K562 (cell line): ENCODE results near the gene FAM78A. TPM values are rescaled to one million over a fixed set of nuclear protein-coding genes. Genes with fewer than 3 reads are reported as not detected.
A peak's percentile ranks its signal among the peaks of the same experiment; 100 is the strongest.

Experiments
- ATAC-seq: fragments of 200-7000 bp; cut with Tn5 transposase; 3 replicates; pipeline ENCODE4 v1.9.1; 2020; ENCODE audit warnings: moderate library complexity
- BruUV-seq: library from RNA; stranded (reverse); fragments of 400-500 nt; replicated peaks from 2 replicates; lab custom pipeline; 2021; lab: Mats Ljungman, UMichigan
- CTCF ChIA-PET: fragments of 300-600 bp; formaldehyde crosslinking; extraction: SDS; loops from one replicate; lab custom pipeline; 2021; ENCODE audit warnings: low intra/inter-chr PET ratio; lab: Yijun Ruan, JAX
- POLR2A ChIA-PET: fragments of 300-600, 350-650 bp; sonication (Branson Sonifier 250); formaldehyde crosslinking; extraction: SDS; loops from one replicate; lab custom pipeline; 2021; ENCODE audit warnings: antibody characterized with exemption, inconsistent platforms; lab: Yijun Ruan, JAX
- DNase-seq, 4 experiments: peaks; one replicate each; pipeline versions ENCODE4 v3.0.0 to v3.0.0-alpha.2; 2011 to 2018; ENCODE audit warnings: low spot score in 3 of 4, mixed read lengths in 3 of 4; ENCODE audit errors: extremely low read depth in 1 of 4
- FAIRE-seq: peaks from 2 replicates; lab custom pipeline; 2011; peaks lifted over from hg19 to GRCh38; lab: Jason Lieb, UNC
- H2AFZ ChIP-seq: 2 replicates; pipeline ENCODE4 v1.6.0; 2011; ENCODE audit warnings: low read depth, low read length, control low read depth, inconsistent platforms
- H3K27ac ChIP-seq: fragments of 200-600 bp; 3 replicates; pipeline ENCODE4 v1.8.0; 2011; ENCODE audit warnings: low read depth, mild to moderate bottlenecking, control low read depth, inconsistent platforms, low read length, moderate library complexity, mixed read lengths; ENCODE audit errors: extremely low read depth
- H3K27me3 ChIP-seq, 2 experiments: fragments of 300-600 bp in 1 of 2; 2 replicates in 1 of 2; 3 replicates in 1 of 2; pipeline versions ENCODE4 v1.6.0 to v1.8.0; 2011; ENCODE audit warnings: inconsistent platforms in 2 of 2, low read length in 2 of 2, mild to moderate bottlenecking in 1 of 2, mixed read lengths in 1 of 2, moderate library complexity in 1 of 2; ENCODE audit not compliant: control insufficient read depth in 2 of 2, insufficient read depth in 2 of 2
- H3K36me3 ChIP-seq: fragments of 300-600 bp; 3 replicates; pipeline ENCODE4 v1.8.0; 2011; ENCODE audit warnings: mild to moderate bottlenecking, low read length, inconsistent platforms; ENCODE audit not compliant: control insufficient read depth, insufficient read depth
- H3K4me1 ChIP-seq, 2 experiments: fragments of 200-600 bp in 1 of 2; replicated peaks in 1 of 2; 2 replicates in 1 of 2; 3 replicates in 1 of 2; pipeline versions ENCODE4 v1.5.1 to v1.8.0; 2011; ENCODE audit warnings: inconsistent platforms in 2 of 2, low read length in 2 of 2, mild to moderate bottlenecking in 1 of 2, mixed read lengths in 1 of 2, moderate library complexity in 1 of 2; ENCODE audit not compliant: control insufficient read depth in 2 of 2, insufficient read depth in 2 of 2
- H3K4me2 ChIP-seq: 2 replicates; pipeline ENCODE4 v1.6.1; 2011; ENCODE audit warnings: low read length, control low read depth, inconsistent platforms, mixed read lengths; ENCODE audit not compliant: insufficient read depth
- H3K4me3 ChIP-seq: fragments of 200-600 bp; sonication (generic), shearing (Covaris generic); 2 replicates; pipeline ENCODE4 v1.5.1; 2016; ENCODE audit warnings: control low read depth, inconsistent platforms
- H3K79me2 ChIP-seq: fragments of 200-600 bp; 3 replicates; pipeline ENCODE4 v1.8.0; 2011; ENCODE audit warnings: low read length, inconsistent platforms; ENCODE audit not compliant: control insufficient read depth, insufficient read depth
- H3K9ac ChIP-seq, 2 experiments: 2 replicates each; pipeline versions ENCODE4 v1.6.0 to v1.6.1; 2011; ENCODE audit warnings: low read depth in 2 of 2, low read length in 2 of 2, control low read depth in 1 of 2, inconsistent platforms in 1 of 2, mild to moderate bottlenecking in 1 of 2, mixed read lengths in 1 of 2; ENCODE audit not compliant: insufficient read depth in 1 of 2
- H3K9me1 ChIP-seq: one replicate; pipeline ENCODE4 v1.6.0; 2011; ENCODE audit warnings: inconsistent platforms, mild to moderate bottlenecking, low read length, moderate library complexity; ENCODE audit not compliant: control insufficient read depth, insufficient read depth
- H3K9me3 ChIP-seq: replicated peaks from 2 replicates; pipeline ENCODE4 v1.5.1; 2011; ENCODE audit warnings: low read depth, low read length, inconsistent platforms; ENCODE audit not compliant: control insufficient read depth, insufficient read depth
- H4K20me1 ChIP-seq: replicated peaks from 2 replicates; pipeline ENCODE4 v1.6.1; 2011; ENCODE audit warnings: low read length, inconsistent platforms, mixed read lengths; ENCODE audit not compliant: control insufficient read depth, insufficient read depth
- BCL6 ChIP-seq: fragments of 250-450 bp; sonication (Bioruptor Pico); IDR thresholded peaks from 2 replicates; pipeline ENCODE4 v1.4.0; 2020
- JUN ChIP-seq, 2 experiments: sonication (generic) in 1 of 2; formaldehyde crosslinking in 1 of 2; IDR thresholded peaks; 2 replicates each; pipeline versions ENCODE4 v1.6.1 to v1.8.0; 2012 to 2022; ENCODE audit warnings: borderline replicate concordance in 2 of 2, mild to moderate bottlenecking in 2 of 2, improper control_type of control experiment in 1 of 2, low read depth in 1 of 2, low read length in 1 of 2, missing genetic modification reagents in 1 of 2
- SMC3 ChIP-seq: conservative IDR thresholded peaks from 2 replicates; pipeline ENCODE4 v1.6.1; 2011; ENCODE audit warnings: low read depth, low read length, improper control_type of control experiment; ENCODE audit not compliant: insufficient read depth
- STAT6 ChIP-seq: sonication (generic); formaldehyde crosslinking; IDR thresholded peaks from 2 replicates; pipeline ENCODE4 v1.8.1; 2023; ENCODE audit warnings: mild to moderate bottlenecking, missing genetic modification reagents
- ZNF239 ChIP-seq: fragments of 250-450 bp; sonication (Bioruptor Pico); IDR thresholded peaks from 2 replicates; pipeline ENCODE4 v1.4.0; 2020; ENCODE audit warnings: mild to moderate bottlenecking
- WGBS: fragments of 100-300 bp; shearing (Covaris generic); methylation state at CpG from one replicate; pipeline ENCODE4 v1.1.6; 2016; ENCODE audit warnings: low coverage, mixed read lengths; ENCODE audit not compliant: insufficient coverage; ENCODE audit errors: missing lambda C conversion rate; 5-methylcytosine and 5-hydroxymethylcytosine counted together
- in situ Hi-C: fragments of 300-500 bp; cut with MboI; formaldehyde crosslinking; loops from 4 replicates; pipeline ENCODE4 v1.15.0; 2018; ENCODE audit warnings: inconsistent platforms, mixed read lengths
- intact Hi-C: fragments of 100-400 bp; cut with micrococcal nuclease; formaldehyde crosslinking; loops from 2 replicates; pipeline ENCODE4 v1.14.2; 2022
- polyA plus RNA-seq, 8 experiments: library from polyadenylated mRNA; depleted of rRNA in 4 of 8; stranded (reverse) in 5 of 8; unstranded in 3 of 8; fragments of >200 nt; fragmentation: Nextera tagmentation in 2 of 8; fragmentation: Illumina TruSeq in 1 of 8; extraction: Ambion mirVana in 2 of 8; extraction: Trizol in 1 of 8; gene quantifications; 2 replicates each; pipeline versions ENCODE4 v1.2.1 to v1.2.3, GENCODE V29; 2011 to 2014; ENCODE audit warnings: inconsistent platforms in 1 of 8, missing spikeins in 1 of 8
- total RNA-seq, 7 experiments: library from RNA; depleted of rRNA in 6 of 7; stranded (reverse); fragments of >200 nt in 6 of 7; fragmentation: Illumina TruSeq in 2 of 7; extraction: Trizol in 2 of 7; gene quantifications; 2 replicates each; pipeline versions ENCODE4 v1.2.1 to v1.2.3, GENCODE V29; 2011 to 2021; ENCODE audit warnings: low replicate concordance in 1 of 7
- TF ChIP-seq, protein P1 (sequence below), 2 experiments: fragments of 450-650 bp in 1 of 2; sonication (generic) in 1 of 2; formaldehyde crosslinking; conservative IDR thresholded peaks; 2 replicates each; pipeline versions ENCODE4 v1.4.0 to v1.8.1; 2020 to 2022; ENCODE audit warnings: mild to moderate bottlenecking in 1 of 2, missing genetic modification reagents in 1 of 2

The FAM78A gene
- total and polyA plus RNA-seq, 9 of the 15 experiments (the other 6 are each of a cell fraction or from before 2014, with no cell fraction given), result 0.56 to 103 (median 55.2) TPM

DNA sequence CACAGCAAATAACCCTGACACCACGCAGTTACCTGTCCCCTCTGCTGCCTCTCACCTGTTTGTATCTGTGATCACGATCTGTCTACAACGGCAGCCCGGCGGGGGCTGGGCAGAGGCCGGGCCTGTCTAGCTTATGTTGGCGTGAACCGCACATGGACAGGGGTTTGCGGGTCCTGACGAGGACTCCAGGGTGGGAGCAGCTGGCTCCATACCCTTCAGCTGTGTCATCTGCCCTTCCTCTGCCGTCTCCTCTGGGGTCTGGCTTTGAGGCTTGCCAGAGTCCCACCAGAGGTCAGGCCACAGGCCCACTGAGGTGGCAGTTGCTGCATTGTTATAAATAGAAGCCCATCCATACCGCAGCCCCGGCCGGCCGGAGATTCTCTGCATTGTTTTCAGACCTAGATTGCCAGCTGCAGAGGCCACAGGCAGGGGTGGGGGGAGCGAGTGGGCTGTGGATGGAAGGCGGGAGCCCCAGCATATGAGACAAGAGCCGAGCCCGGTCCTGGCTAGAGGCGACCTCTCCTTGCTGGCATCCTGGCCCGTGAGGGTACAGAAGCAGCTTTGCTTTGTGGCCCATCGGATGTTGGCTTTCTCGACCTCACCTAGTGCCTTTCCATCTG is 37.8 kb downstream of the FAM78A start:
- Histone ChIP-seq H3K79me2 (no peaks in the 10 kb centered on the region), H3K4me2 (no peak overlapping the region), H3K9me1 (peaks cover 3% of the 10 kb centered on the region), H2AFZ (no peak overlapping the region), H3K4me3 (no peak overlapping the region), H3K27me3 (peaks cover 0 to 13% of the 10 kb centered on the region in 2 experiments; a peak in 2 of 5 replicates), H3K27ac (no peak overlapping the region), H3K36me3 (peaks cover 20% of the 10 kb centered on the region; the same call in 2 of the 3 replicates), H3K9ac (peak overlapping the region in 1 of 2 experiments; percentile 72; a peak in 2 of 4 replicates), H3K4me1 (peaks cover 3 to 31% of the 10 kb centered on the region in 2 experiments; a peak in 3 of 5 replicates), H3K9me3 (peaks cover 3% of the 10 kb centered on the region; the same call in 1 of the 2 replicates), H4K20me1 (0 out of 2 replicates have a peak, but pooled peaks cover 6% of the 10 kb centered on the region)
- ATAC-seq (peak; percentile 1; the same call in 2 of the 3 replicates), DNase-seq (no peak), FAIRE-seq (no peak)
- in situ Hi-C loops (no loop called here), intact Hi-C loops (no loop called here)
- BruUV-seq, result no TSS peak
- WGBS, result 61% methylated on average over 23 of the region's 23 CpGs
- no peak for TF ChIP-seq ZNF239
- TF ChIP-seq BCL6 (CRISPR knock-in tag), result no peak
- 0 out of 2 replicates have a peak, but pooled peaks have one; percentile 10 for TF ChIP-seq STAT6
- TF ChIP-seq SMC3, result 0 out of 2 replicates have a peak, but pooled peaks have one; percentile 5
- TF ChIP-seq, protein P1, sequence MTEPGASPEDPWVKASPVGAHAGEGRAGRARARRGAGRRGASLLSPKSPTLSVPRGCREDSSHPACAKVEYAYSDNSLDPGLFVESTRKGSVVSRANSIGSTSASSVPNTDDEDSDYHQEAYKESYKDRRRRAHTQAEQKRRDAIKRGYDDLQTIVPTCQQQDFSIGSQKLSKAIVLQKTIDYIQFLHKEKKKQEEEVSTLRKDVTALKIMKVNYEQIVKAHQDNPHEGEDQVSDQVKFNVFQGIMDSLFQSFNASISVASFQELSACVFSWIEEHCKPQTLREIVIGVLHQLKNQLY (CRISPR knock-in tag; conservative IDR thresholded peaks at IDR 0.05), result 0 out of 4 replicates have a peak, but pooled peaks of 1 of the 2 experiments have one; percentile 1
- no peak for TF ChIP-seq JUN (IDR thresholded peaks at IDR 0.05; ENCODE audit: borderline replicate concordance, low read depth, low read length)
- no peak for TF ChIP-seq JUN (CRISPR knock-in tag; IDR thresholded peaks at IDR 0.05; ENCODE audit: borderline replicate concordance)
- CTCF ChIA-PET, result no interaction called here
- POLR2A ChIA-PET, result interaction anchor here (0.6 to 6.1 kb wide), 9 partner anchors 9 to 707 kb away, joined by 3 to 50 read pairs (median 4); no protein-coding TSS in a partner anchor
